Measurements from ENCODE around the gene MBLAC2.
A peak's percentile ranks its signal among the peaks of the same experiment; 100 is the strongest.

The MBLAC2 gene

GRCh38 chr5:90472783-90473395, 1.7 kb downstream of the MBLAC2 start:
- peak overlapping the region; percentile 73 for H3K4me3 ChIP-seq (ENCODE audit: low read depth, low read length)
- no peak for TF ChIP-seq CTCF (IDR thresholded peaks at IDR 0.05; ENCODE audit: low read depth, low read length, missing control alignments)
- DNase-seq (ENCODE audit: low read depth): no peak

GRCh38 chr5:90461288-90461687, 13.3 kb downstream of the MBLAC2 start:
- H3K4me3 ChIP-seq (ENCODE audit: low read depth, low read length): no peak overlapping the region
- no peak for DNase-seq (ENCODE audit: low read depth)
- TF ChIP-seq CTCF (IDR thresholded peaks at IDR 0.05; ENCODE audit: low read depth, low read length, missing control alignments): no peak

- no peak for DNase-seq (ENCODE audit: low read depth)
- TF ChIP-seq CTCF (IDR thresholded peaks at IDR 0.05; ENCODE audit: low read depth, low read length, missing control alignments): no peak
- H3K4me3 ChIP-seq (ENCODE audit: low read depth, low read length): no peak overlapping the region
Observed at GRCh38 chr5:90446961-90447360, 27.6 kb downstream of the MBLAC2 start.

- no peak for TF ChIP-seq CTCF (IDR thresholded peaks at IDR 0.05; ENCODE audit: low read depth, low read length, missing control alignments)
Observed at GRCh38 chr5:90440644-90441043, 33.9 kb downstream of the MBLAC2 start.

GRCh38 chr5:90438100-90438499, 36.5 kb downstream of the MBLAC2 start:
- TF ChIP-seq CTCF (IDR thresholded peaks at IDR 0.05; ENCODE audit: low read depth, low read length, missing control alignments): no peak
- H3K4me3 ChIP-seq (ENCODE audit: low read depth, low read length): no peak overlapping the region
- no peak for DNase-seq (ENCODE audit: low read depth)

More at GRCh38 chr5:90440644-90441043, 33.9 kb downstream of the MBLAC2 start:
- DNase-seq (ENCODE audit: low read depth): no peak
- no peak overlapping the region for H3K4me3 ChIP-seq (ENCODE audit: low read depth, low read length)

GRCh38 chr5:90437663-90438062, 36.9 kb downstream of the MBLAC2 start:
- DNase-seq (ENCODE audit: low read depth): no peak
- TF ChIP-seq CTCF (IDR thresholded peaks at IDR 0.05; ENCODE audit: low read depth, low read length, missing control alignments): no peak
- H3K4me3 ChIP-seq (ENCODE audit: low read depth, low read length): no peak overlapping the region

- no peak overlapping the region for H3K4me3 ChIP-seq (ENCODE audit: low read depth, low read length)
- no peak for DNase-seq (ENCODE audit: low read depth)
- TF ChIP-seq CTCF (IDR thresholded peaks at IDR 0.05; ENCODE audit: low read depth, low read length, missing control alignments): peak; percentile 61
Observed at GRCh38 chr5:90434116-90434714, 40.4 kb downstream of the MBLAC2 start.

Measured in GM12864 (cell line).